ENCODE measurements around the gene LONRF2.

Gene LONRF2

GRCh38 chr2:100291152-100291970 lies 30.9 kb downstream of the LONRF2 start:
- Histone ChIP-seq H3K4me1 (peaks cover 6% of the 10 kb centered on the region), H3K27me3 (ENCODE audit: low read depth) (no peaks in the 10 kb centered on the region), H3K9me3 (no peaks in the 10 kb centered on the region), H3K36me3 (replicated peaks) (peaks cover 7% of the 10 kb centered on the region; the same call in 1 of the 2 replicates), H3K4me3 (no peak overlapping the region)
- in situ Hi-C loops (cut with MboI; ENCODE audit: low sequenced_read_pairs): no loop called here
- peak in 1 of 2 experiments; percentile 18 for DNase-seq (ENCODE audit: low spot score in 2 of 2)

GRCh38 chr2:100290718-100291151 lies 31.6 kb downstream of the LONRF2 start:
- no peaks in the 10 kb centered on the region for H3K9me3 ChIP-seq
- no peaks in the 10 kb centered on the region for H3K27me3 ChIP-seq (ENCODE audit: low read depth)
- peaks cover 10% of the 10 kb centered on the region for H3K4me1 ChIP-seq
- no peak overlapping the region for H3K4me3 ChIP-seq
- H3K36me3 ChIP-seq (replicated peaks): peaks cover 9% of the 10 kb centered on the region; the same call in 1 of the 2 replicates
- in situ Hi-C loops (cut with MboI; ENCODE audit: low sequenced_read_pairs): no loop called here
- no peak for DNase-seq (ENCODE audit: low spot score in 2 of 2)

- Histone ChIP-seq H3K9me3 (no peaks in the 10 kb centered on the region), H3K27me3 (ENCODE audit: low read depth) (no peaks in the 10 kb centered on the region), H3K4me1 (peaks cover 11% of the 10 kb centered on the region), H3K36me3 (replicated peaks) (peaks cover 9% of the 10 kb centered on the region; the same call in 1 of the 2 replicates), H3K4me3 (no peak overlapping the region)
- DNase-seq (ENCODE audit: low spot score in 2 of 2): no peak
- in situ Hi-C loops (cut with MboI; ENCODE audit: low sequenced_read_pairs): no loop called here
These were observed 33.3 kb downstream of the LONRF2 start for GRCh38 chr2:100289020-100289419.

- in situ Hi-C loops (cut with MboI; ENCODE audit: low sequenced_read_pairs): no loop called here
- no peak for DNase-seq (ENCODE audit: low spot score in 2 of 2)
- H3K4me1 ChIP-seq: peaks cover 11% of the 10 kb centered on the region
These were observed 36.0 kb downstream of the LONRF2 start for GRCh38 chr2:100286318-100286717.

GRCh38 chr2:100285691-100286090 lies 36.6 kb downstream of the LONRF2 start:
- Histone ChIP-seq H3K9me3 (no peaks in the 10 kb centered on the region), H3K4me3 (no peak overlapping the region), H3K36me3 (replicated peaks) (peaks cover 9% of the 10 kb centered on the region; the same call in 1 of the 2 replicates), H3K27me3 (ENCODE audit: low read depth) (no peaks in the 10 kb centered on the region), H3K4me1 (peaks cover 17% of the 10 kb centered on the region)
- no peak for DNase-seq (ENCODE audit: low spot score in 2 of 2)
- in situ Hi-C loops (cut with MboI; ENCODE audit: low sequenced_read_pairs): no loop called here

More at GRCh38 chr2:100286318-100286717, 36.0 kb downstream of the LONRF2 start:
- no peaks in the 10 kb centered on the region for H3K9me3 ChIP-seq
- peaks cover 9% of the 10 kb centered on the region; the same call in 1 of the 2 replicates for H3K36me3 ChIP-seq (replicated peaks)
- no peaks in the 10 kb centered on the region for H3K27me3 ChIP-seq (ENCODE audit: low read depth)
- no peak overlapping the region for H3K4me3 ChIP-seq

GRCh38 chr2:100285011-100285410 lies 37.3 kb downstream of the LONRF2 start:
- DNase-seq (ENCODE audit: low spot score in 2 of 2): no peak
- Histone ChIP-seq H3K9me3 (no peaks in the 10 kb centered on the region), H3K36me3 (replicated peaks) (peaks cover 9% of the 10 kb centered on the region; the same call in 1 of the 2 replicates), H3K4me1 (peaks cover 18% of the 10 kb centered on the region), H3K4me3 (no peak overlapping the region), H3K27me3 (ENCODE audit: low read depth) (no peaks in the 10 kb centered on the region)
- in situ Hi-C loops (cut with MboI; ENCODE audit: low sequenced_read_pairs): no loop called here

- Histone ChIP-seq H3K4me3 (no peak overlapping the region), H3K4me1 (peaks cover 18% of the 10 kb centered on the region), H3K9me3 (no peaks in the 10 kb centered on the region), H3K27me3 (ENCODE audit: low read depth) (no peaks in the 10 kb centered on the region), H3K36me3 (replicated peaks) (peaks cover 8% of the 10 kb centered on the region; the same call in 1 of the 2 replicates)
- in situ Hi-C loops (cut with MboI; ENCODE audit: low sequenced_read_pairs): no loop called here
- DNase-seq (ENCODE audit: low spot score in 2 of 2): no peak
These were observed 38.4 kb downstream of the LONRF2 start for GRCh38 chr2:100283724-100284501.

- Histone ChIP-seq H3K9me3 (no peaks in the 10 kb centered on the region), H3K27me3 (ENCODE audit: low read depth) (no peaks in the 10 kb centered on the region), H3K4me1 (peaks cover 18% of the 10 kb centered on the region), H3K4me3 (no peak overlapping the region), H3K36me3 (replicated peaks) (peaks cover 4% of the 10 kb centered on the region; the same call in 1 of the 2 replicates)
- peak; percentile 75 to 96 for DNase-seq (ENCODE audit: low spot score in 2 of 2)
- in situ Hi-C loops (cut with MboI; ENCODE audit: low sequenced_read_pairs): no loop called here
These were observed 40.5 kb downstream of the LONRF2 start for GRCh38 chr2:100281521-100282438.

- H3K9me3 ChIP-seq: no peaks in the 10 kb centered on the region
- peaks cover 14% of the 10 kb centered on the region for H3K4me1 ChIP-seq
- DNase-seq (ENCODE audit: low spot score in 2 of 2): no peak
- no peak overlapping the region for H3K4me3 ChIP-seq
- no peaks in the 10 kb centered on the region for H3K36me3 ChIP-seq (replicated peaks)
- no peaks in the 10 kb centered on the region for H3K27me3 ChIP-seq (ENCODE audit: low read depth)
- in situ Hi-C loops (cut with MboI; ENCODE audit: low sequenced_read_pairs): no loop called here
These were observed 42.4 kb downstream of the LONRF2 start for GRCh38 chr2:100279586-100280534.

- no peak for DNase-seq (ENCODE audit: low spot score in 2 of 2)
- no peaks in the 10 kb centered on the region for H3K36me3 ChIP-seq (replicated peaks)
- H3K4me3 ChIP-seq: no peak overlapping the region
- peaks cover 14% of the 10 kb centered on the region for H3K4me1 ChIP-seq
- no peaks in the 10 kb centered on the region for H3K27me3 ChIP-seq (ENCODE audit: low read depth)
- no peaks in the 10 kb centered on the region for H3K9me3 ChIP-seq
- in situ Hi-C loops (cut with MboI; ENCODE audit: low sequenced_read_pairs): no loop called here
These were observed 43.3 kb downstream of the LONRF2 start for GRCh38 chr2:100278986-100279385.

- Histone ChIP-seq H3K4me3 (no peak overlapping the region), H3K36me3 (replicated peaks) (no peaks in the 10 kb centered on the region), H3K4me1 (peaks cover 14% of the 10 kb centered on the region), H3K27me3 (ENCODE audit: low read depth) (no peaks in the 10 kb centered on the region), H3K9me3 (no peaks in the 10 kb centered on the region)
- in situ Hi-C loops (cut with MboI; ENCODE audit: low sequenced_read_pairs): no loop called here
- no peak for DNase-seq (ENCODE audit: low spot score in 2 of 2)
These were observed 43.8 kb downstream of the LONRF2 start for GRCh38 chr2:100278501-100278900.

- Histone ChIP-seq H3K36me3 (replicated peaks) (no peaks in the 10 kb centered on the region), H3K4me3 (no peak overlapping the region), H3K27me3 (ENCODE audit: low read depth) (no peaks in the 10 kb centered on the region), H3K9me3 (no peaks in the 10 kb centered on the region), H3K4me1 (peaks cover 14% of the 10 kb centered on the region)
- no peak for DNase-seq (ENCODE audit: low spot score in 2 of 2)
- in situ Hi-C loops (cut with MboI; ENCODE audit: low sequenced_read_pairs): no loop called here
These were observed 44.6 kb downstream of the LONRF2 start for GRCh38 chr2:100277540-100278207.

All from HAP-1 (cell line).